Measurements from ENCODE around the gene PCNX2.

PCNX2 gene

GRCh38 chr1:233269656-233270055 lies 25.9 kb downstream of the PCNX2 start:
- no peak for TF ChIP-seq JUND (IDR thresholded peaks at IDR 0.05; ENCODE audit: low read depth)
- in situ Hi-C loops (cut with HindIII; ENCODE audit: low pct_unique_long_range_greater_than_20kb, low sequenced_read_pairs) = no loop called here
- no peak for DNase-seq (ENCODE audit: low read depth in 1 of 2, low spot score in 1 of 2)

GRCh38 chr1:233268389-233269022 lies 27.0 kb downstream of the PCNX2 start:
- no peak for DNase-seq (ENCODE audit: low read depth in 1 of 2, low spot score in 1 of 2)
- in situ Hi-C loops (cut with HindIII; ENCODE audit: low pct_unique_long_range_greater_than_20kb, low sequenced_read_pairs) = no loop called here
- TF ChIP-seq JUND (IDR thresholded peaks at IDR 0.05; ENCODE audit: low read depth) = no peak

GRCh38 chr1:233261695-233262094 lies 33.8 kb downstream of the PCNX2 start:
- DNase-seq (ENCODE audit: low read depth in 1 of 2, low spot score in 1 of 2) = no peak
- TF ChIP-seq JUND (IDR thresholded peaks at IDR 0.05; ENCODE audit: low read depth) = no peak
- in situ Hi-C loops (cut with HindIII; ENCODE audit: low pct_unique_long_range_greater_than_20kb, low sequenced_read_pairs) = no loop called here

- DNase-seq (ENCODE audit: low read depth in 1 of 2, low spot score in 1 of 2) = no peak
- in situ Hi-C loops (cut with HindIII; ENCODE audit: low pct_unique_long_range_greater_than_20kb, low sequenced_read_pairs) = no loop called here
- no peak for TF ChIP-seq JUND (IDR thresholded peaks at IDR 0.05; ENCODE audit: low read depth)
Observed at GRCh38 chr1:233261206-233261605, 34.3 kb downstream of the PCNX2 start.

- in situ Hi-C loops (cut with HindIII; ENCODE audit: low pct_unique_long_range_greater_than_20kb, low sequenced_read_pairs) = no loop called here
- DNase-seq (ENCODE audit: low read depth in 1 of 2, low spot score in 1 of 2) = no peak
- no peak for TF ChIP-seq JUND (IDR thresholded peaks at IDR 0.05; ENCODE audit: low read depth)
Observed at GRCh38 chr1:233257786-233258185, 37.7 kb downstream of the PCNX2 start.

- no peak for TF ChIP-seq JUND (IDR thresholded peaks at IDR 0.05; ENCODE audit: low read depth)
- in situ Hi-C loops (cut with HindIII; ENCODE audit: low pct_unique_long_range_greater_than_20kb, low sequenced_read_pairs) = no loop called here
- peak in 1 of 2 experiments; percentile 15 for DNase-seq (ENCODE audit: low read depth in 1 of 2, low spot score in 1 of 2)
Observed at GRCh38 chr1:233256789-233257188, 38.7 kb downstream of the PCNX2 start.

- in situ Hi-C loops (cut with HindIII; ENCODE audit: low pct_unique_long_range_greater_than_20kb, low sequenced_read_pairs) = no loop called here
- DNase-seq (ENCODE audit: low read depth in 1 of 2, low spot score in 1 of 2) = no peak
- no peak for TF ChIP-seq JUND (IDR thresholded peaks at IDR 0.05; ENCODE audit: low read depth)
Observed at GRCh38 chr1:233256191-233256590, 39.3 kb downstream of the PCNX2 start.

GRCh38 chr1:233255145-233255544 lies 40.4 kb downstream of the PCNX2 start:
- in situ Hi-C loops (cut with HindIII; ENCODE audit: low pct_unique_long_range_greater_than_20kb, low sequenced_read_pairs) = no loop called here
- DNase-seq (ENCODE audit: low read depth in 1 of 2, low spot score in 1 of 2) = no peak
- no peak for TF ChIP-seq JUND (IDR thresholded peaks at IDR 0.05; ENCODE audit: low read depth)

- in situ Hi-C loops (cut with HindIII; ENCODE audit: low pct_unique_long_range_greater_than_20kb, low sequenced_read_pairs) = no loop called here
- TF ChIP-seq JUND (IDR thresholded peaks at IDR 0.05; ENCODE audit: low read depth) = no peak
Observed at GRCh38 chr1:233253832-233254331, 41.6 kb downstream of the PCNX2 start.

GRCh38 chr1:233253231-233253831 lies 42.2 kb downstream of the PCNX2 start:
- in situ Hi-C loops (cut with HindIII; ENCODE audit: low pct_unique_long_range_greater_than_20kb, low sequenced_read_pairs) = no loop called here
- no peak for DNase-seq (ENCODE audit: low read depth in 1 of 2, low spot score in 1 of 2)
- no peak for TF ChIP-seq JUND (IDR thresholded peaks at IDR 0.05; ENCODE audit: low read depth)

More at GRCh38 chr1:233253832-233254331, 41.6 kb downstream of the PCNX2 start:
- no peak for DNase-seq (ENCODE audit: low read depth in 1 of 2, low spot score in 1 of 2)

- in situ Hi-C loops (cut with HindIII; ENCODE audit: low pct_unique_long_range_greater_than_20kb, low sequenced_read_pairs) = no loop called here
- no peak for TF ChIP-seq JUND (IDR thresholded peaks at IDR 0.05; ENCODE audit: low read depth)
- DNase-seq (ENCODE audit: low read depth in 1 of 2, low spot score in 1 of 2) = no peak
Observed at GRCh38 chr1:233252441-233252840, 43.1 kb downstream of the PCNX2 start.

- in situ Hi-C loops (cut with HindIII; ENCODE audit: low pct_unique_long_range_greater_than_20kb, low sequenced_read_pairs) = no loop called here
- no peak for TF ChIP-seq JUND (IDR thresholded peaks at IDR 0.05; ENCODE audit: low read depth)
- no peak for DNase-seq (ENCODE audit: low read depth in 1 of 2, low spot score in 1 of 2)
Observed at GRCh38 chr1:233251201-233251720, 44.3 kb downstream of the PCNX2 start.

- no peak for TF ChIP-seq JUND (IDR thresholded peaks at IDR 0.05; ENCODE audit: low read depth)
- in situ Hi-C loops (cut with HindIII; ENCODE audit: low pct_unique_long_range_greater_than_20kb, low sequenced_read_pairs) = no loop called here
- no peak for DNase-seq (ENCODE audit: low read depth in 1 of 2, low spot score in 1 of 2)
Observed at GRCh38 chr1:233248014-233248413, 47.5 kb downstream of the PCNX2 start.

All from T47D (cell line).